NCI-H748 (cell line): ENCODE data around the gene SPATA7.
A peak's percentile ranks its signal among the peaks of the same experiment; 100 is the strongest.
"Not testable (repeated sequence)": the region's sequence is repeated elsewhere in the genome, so short reads cannot be mapped to it uniquely, and the experiment has no call there.

Experiments used
- DNase-seq: peaks from one replicate; lab custom pipeline; 2025; ENCODE audit not compliant: unreplicated experiment; lab: John Stamatoyannopoulos, UW

The SPATA7 gene

DNA sequence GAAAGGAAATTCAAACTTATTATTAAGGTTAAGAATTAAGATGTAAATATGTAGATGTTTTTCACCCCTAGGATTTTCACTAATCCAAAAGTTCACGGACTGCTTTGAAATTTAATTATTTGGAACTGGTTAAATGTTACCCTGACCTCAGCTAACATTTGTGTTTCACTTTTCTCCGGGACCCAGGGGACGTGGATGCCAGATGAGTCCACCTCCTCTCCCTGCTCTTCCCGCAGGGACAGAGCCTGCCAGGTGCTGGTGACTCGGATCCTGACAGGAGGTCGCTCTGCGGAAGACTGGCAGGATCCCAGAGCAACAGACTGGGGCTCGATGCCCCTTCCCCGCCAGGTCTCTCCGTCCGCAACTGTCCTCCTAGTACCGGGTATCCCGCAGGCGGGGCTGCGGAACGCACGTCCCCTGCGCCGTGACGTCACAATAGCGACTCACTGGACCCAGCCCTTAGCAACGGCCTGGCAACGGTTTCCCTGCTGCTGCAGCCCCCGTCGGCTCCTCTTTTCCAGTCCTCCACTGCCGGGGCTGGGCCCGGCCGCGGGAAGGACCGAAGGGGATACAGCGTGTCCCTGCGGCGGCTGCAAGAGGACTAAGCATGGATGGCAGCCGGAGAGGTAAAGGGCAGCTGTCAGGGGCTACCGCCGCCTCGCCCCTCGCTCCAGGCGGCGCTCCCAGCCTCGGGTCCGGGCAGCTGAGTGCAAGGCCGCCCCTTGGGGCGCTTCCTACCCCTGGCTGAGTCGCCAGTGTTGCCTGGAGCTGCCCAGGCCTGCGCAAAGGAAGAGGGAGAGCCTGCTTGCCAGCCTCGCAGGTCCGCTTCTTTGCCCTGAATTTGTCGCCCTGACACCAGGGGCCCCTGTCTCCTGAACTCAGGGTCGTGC is at the start of gene SPATA7:
SPATA7 (plus strand) TSS at position 446 of the 890 bp plus-strand sequence; CDS start at position 608, 162 bp downstream.
- peak; percentile 100 for DNase-seq

DNA sequence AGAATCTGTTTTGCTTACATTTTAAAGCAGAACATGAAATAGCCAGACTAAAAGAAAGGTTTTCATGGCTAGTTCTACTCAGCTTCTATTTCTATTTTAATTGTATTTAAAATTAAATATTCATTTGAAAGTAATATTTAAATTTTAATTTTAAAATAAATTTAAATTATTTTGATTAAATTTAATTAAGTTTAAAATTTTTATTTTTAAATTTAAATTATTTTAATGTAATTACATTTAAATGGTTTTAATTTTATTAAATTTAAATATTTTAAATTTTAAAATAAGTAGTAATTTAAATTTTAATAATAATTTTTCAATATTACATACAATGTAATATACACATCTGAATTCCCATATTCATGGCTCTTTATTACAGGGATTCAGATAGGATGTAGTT is 45.1 kb upstream of the SPATA7 start:
- no peak for DNase-seq

GRCh38 chr14:88342980-88343379 is 42.5 kb upstream of the SPATA7 start:
- DNase-seq, result no peak

DNA sequence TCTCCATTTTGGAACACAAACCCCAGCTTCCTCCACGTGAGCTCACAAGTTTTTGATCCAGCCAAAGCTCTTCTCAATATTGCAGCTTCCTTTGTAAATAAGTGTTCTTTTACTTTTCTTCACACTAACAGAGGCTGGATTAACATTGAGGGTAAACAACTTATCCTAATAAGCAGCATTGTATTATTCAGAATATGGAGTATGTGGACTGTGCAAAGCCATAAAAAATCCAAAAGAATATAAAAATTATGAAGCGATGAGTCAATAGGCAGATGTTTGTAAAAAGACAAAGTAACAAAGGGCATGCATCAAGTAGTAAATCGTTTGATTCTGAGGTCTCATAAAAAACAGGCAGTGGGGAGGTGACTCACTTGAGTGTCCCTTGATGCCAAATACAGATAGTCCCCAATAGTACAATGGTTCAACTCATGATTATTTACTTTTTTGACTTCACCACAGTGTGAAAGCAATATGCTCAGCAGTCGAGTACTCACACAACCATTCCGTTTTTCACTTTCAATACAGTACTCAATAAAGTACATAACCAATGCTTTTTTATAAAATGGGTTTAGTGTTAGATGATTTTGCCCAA is 39.3 kb upstream of the SPATA7 start:
- DNase-seq, result peak; percentile 33

- peak; percentile 63 for DNase-seq
These were observed 36.9 kb upstream of the SPATA7 start for GRCh38 chr14:88348546-88348945.

DNA sequence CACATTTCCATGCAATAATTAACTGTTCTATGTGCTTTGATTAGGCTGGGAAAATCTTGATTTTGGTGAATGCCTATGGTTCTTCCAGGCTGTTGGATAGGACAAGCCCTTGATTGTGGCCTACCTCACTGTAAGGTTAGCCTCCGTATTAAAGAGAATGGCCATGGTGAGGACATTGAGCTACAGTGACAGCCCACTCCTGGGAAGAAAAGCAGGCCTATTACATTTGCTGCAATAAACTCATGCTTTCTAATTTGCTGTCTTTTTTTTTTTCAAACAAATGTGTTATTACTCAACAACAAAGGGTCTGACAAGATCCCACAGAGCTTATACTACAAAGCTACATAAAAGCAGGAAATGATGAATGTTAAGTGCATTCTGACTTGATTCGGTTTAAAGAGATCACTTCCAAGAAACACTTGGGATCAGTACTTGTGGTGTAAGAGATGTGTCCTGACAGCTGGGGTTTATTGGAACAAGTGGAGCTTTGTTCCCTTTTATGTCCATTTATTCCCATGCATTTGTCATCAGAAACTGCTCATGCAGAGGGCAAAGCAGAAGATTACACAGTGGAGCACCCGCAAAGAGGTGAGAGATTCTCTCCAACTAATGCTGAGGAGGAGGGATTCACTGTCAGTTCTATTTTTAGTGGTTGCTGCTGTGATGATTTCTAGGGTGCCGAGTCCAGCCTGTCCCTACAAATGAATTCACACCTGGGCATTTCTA is 33.3 kb upstream of the SPATA7 start:
- DNase-seq, result no peak

DNA sequence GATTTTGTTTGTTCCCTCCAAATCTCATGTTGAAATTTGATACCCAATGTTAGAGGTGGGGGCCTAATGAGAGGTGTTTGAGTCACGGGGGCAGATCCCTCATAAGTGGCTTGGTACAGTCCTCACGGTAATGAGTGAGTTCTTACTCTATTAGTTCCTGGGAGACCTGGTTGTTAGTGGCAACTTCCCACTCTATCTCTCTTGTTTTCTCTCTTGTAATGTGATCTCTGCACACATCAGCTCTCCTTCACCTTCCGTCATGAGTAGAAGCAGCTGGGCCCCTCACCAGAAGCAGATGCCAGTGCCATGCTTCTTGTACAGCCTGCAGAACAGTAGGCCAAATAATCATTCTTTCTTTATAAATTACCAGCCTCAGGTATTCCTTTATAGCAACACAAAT is 32.8 kb upstream of the SPATA7 start:
- DNase-seq, result peak; percentile 99

GRCh38 chr14:88354358-88354757 is 31.1 kb upstream of the SPATA7 start:
- DNase-seq, result no peak

GRCh38 chr14:88359500-88359899 is 26.0 kb upstream of the SPATA7 start:
- no peak for DNase-seq

GRCh38 chr14:88363644-88364043 is 21.8 kb upstream of the SPATA7 start:
- no peak for DNase-seq

- no peak for DNase-seq
These were observed 20.6 kb upstream of the SPATA7 start for GRCh38 chr14:88364710-88365413.

DNA sequence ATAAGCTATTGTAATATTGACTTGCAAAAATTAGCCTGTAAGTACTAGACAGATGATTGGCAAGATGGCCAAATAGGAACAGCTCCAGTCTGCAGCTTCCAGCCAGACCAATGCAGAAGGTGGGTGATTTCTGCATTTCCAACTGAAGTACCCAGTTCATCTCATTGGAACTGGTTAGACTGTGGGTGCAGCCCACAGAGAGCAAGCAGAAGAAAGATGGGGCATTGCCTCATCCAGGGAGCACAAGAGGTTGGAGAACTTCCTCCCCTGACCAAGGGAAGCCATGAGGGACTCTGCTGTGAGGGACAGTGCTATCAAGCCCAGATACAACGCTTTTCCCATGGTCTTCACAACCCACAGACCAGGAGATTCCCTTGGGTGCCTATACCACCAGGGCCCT is 16.0 kb upstream of the SPATA7 start:
- DNase-seq, result no peak

DNA sequence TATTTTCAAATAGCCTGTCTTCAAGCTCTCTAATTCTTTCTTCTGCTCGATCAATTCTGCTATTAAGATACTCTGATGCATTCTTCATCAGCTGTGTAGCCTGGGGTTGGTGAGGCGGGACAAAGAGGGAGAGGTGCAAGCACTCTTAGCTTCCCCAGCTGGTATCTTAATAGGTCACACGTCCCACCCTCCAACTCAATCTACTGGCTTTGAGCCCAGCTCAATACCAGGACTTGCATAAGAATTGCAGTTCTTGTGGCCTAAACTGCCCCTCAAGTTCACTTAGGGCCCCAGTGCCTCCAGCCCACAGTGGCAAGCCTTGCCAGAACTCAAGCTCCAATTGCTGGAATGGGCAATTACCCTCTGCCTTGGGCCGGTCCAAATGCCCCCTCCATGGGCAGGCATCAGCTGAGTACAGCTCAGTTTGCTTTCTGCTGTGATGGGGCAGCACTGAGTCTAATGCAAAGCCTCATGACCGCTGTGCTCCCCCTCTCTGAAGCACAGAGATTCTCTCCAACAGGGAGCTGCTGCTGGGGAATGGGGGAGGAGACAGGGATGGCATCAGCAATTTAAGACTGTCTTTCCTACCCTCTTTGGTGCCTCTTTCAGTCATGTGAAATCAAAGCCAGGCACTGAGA is 5.6 kb upstream of the SPATA7 start:
- no peak for DNase-seq

GRCh38 chr14:88380405-88380804 is 5.1 kb upstream of the SPATA7 start:
- peak; percentile 69 for DNase-seq

DNA sequence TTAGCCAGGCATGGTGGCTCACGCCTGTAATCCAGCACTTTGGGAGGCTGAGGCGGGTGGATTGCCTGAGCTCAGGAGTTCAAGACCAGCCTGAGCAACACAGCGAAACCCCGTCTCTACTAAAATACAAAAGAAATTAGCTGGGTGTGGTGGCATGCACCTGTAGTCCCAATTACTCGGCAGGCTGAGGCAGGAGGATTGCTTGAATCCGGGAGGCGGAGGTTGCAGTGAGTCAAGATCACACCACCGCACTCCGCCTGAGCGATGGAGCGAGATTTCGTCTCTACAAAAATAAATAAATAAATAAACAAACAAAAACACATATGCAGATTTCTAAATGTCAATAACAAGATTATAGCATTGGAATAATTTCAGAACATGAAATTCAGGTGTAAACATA is 3.8 kb upstream of the SPATA7 start:
- DNase-seq, result not testable (repeated sequence)

DNA sequence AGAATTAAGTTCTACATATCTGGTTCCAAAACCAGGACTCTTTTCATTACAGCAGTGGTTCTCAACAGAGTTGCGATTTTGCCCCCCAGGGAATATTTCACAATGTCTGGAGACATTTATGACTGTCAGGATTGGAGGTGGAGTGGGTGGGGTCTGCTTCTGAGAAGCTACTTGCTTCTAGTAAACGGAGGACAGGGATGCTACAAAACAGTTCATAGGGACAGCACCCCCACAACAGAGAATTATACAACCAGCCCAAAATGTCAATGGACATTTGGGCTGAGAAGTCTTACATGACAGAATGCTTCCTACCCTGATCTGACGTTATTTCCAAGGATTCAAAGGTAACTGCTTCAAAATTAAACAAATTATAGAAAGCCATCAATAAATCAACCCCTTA is 739 bp upstream of the SPATA7 start:
- DNase-seq, result peak; percentile 23

DNA sequence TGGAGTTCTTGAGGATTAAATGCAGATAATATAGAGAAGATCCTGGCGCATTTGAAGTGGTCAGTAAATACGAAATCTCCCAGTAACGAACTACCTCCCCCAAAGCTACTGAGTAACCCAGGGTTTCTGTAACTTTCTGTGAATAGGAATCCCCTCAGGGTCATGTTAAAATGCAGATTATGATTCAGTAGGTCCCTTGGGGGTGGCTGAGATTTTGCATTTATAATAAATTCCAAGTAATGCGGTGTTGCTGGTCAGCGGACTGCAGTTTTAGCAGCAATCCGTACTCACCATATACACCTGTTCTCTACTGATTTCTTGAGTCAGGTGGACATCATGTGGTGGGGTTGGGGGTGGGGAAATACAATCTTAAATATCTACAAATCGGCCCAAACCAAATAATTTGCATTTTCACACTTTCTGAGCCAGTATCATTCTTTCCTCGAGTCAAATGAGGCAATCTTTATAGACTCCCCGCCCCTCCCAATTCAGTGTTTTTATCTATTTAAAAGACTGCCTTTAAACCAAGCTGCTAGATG is 868 bp downstream of the SPATA7 start:
- DNase-seq, result no peak

GRCh38 chr14:88388741-88389282 is 3.4 kb downstream of the SPATA7 start:
- no peak for DNase-seq

DNA sequence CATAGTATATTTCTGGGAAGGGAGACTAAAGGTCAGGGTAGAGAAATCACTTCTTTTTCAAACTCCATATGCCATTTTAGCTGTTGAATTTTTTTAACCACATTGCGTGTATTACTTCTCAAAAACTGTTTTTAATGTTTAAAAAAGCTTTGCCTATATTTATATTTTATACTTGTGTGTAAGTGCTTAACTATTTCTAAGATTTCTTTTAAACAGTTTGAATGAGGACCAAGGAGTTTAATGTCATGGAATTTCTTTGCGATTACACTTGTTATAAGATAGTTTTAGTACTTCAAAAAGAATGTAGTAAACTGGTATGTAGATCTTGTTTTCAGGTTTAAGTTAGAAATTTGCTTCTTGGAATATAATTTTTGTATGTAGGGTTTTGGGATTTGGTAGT is 7.2 kb downstream of the SPATA7 start:
- DNase-seq, result no peak

- peak; percentile 35 for DNase-seq
These were observed 25.6 kb downstream of the SPATA7 start for GRCh38 chr14:88411039-88411438.
